Endothelial cell of umbilical vein (primary cell): ENCODE data around the gene ITGA2. TPM values are rescaled to one million over a fixed set of nuclear protein-coding genes. Genes with fewer than 3 reads are reported as not detected.

Source experiments
- BruUV-seq: library from RNA; stranded (reverse); fragments of 400-500 nt; replicated peaks from 2 replicates; lab custom pipeline; 2021; lab: Mats Ljungman, UMichigan
- CTCF ChIA-PET: fragments of 300-600, 350-600 bp; sonication (Branson Sonifier 250); formaldehyde crosslinking; loops from one replicate; lab custom pipeline; 2021; ENCODE audit warnings: antibody characterized with exemption, inconsistent platforms; lab: Charles Lee
- POLR2A ChIA-PET: fragments of 300-600, 350-600 bp; sonication (Branson Sonifier 250); formaldehyde crosslinking; loops from one replicate; lab custom pipeline; 2021; ENCODE audit warnings: antibody characterized with exemption, inconsistent platforms; lab: Charles Lee
- DNase-seq: peaks from one replicate; pipeline ENCODE4 v3.0.0-alpha.2; 2011; ENCODE audit warnings: low read depth, low spot score
- FAIRE-seq: peaks from 2 replicates; lab custom pipeline; 2011; peaks lifted over from hg19 to GRCh38; lab: Jason Lieb, UNC
- H2AFZ ChIP-seq: 2 replicates; pipeline ENCODE4 v1.6.0; 2012; ENCODE audit warnings: low read depth, low read length, control low read depth, inconsistent platforms
- H3K27ac ChIP-seq: 2 replicates; pipeline ENCODE4 v1.5.1; 2011; ENCODE audit warnings: low read depth, mild to moderate bottlenecking, control low read depth, low read length, moderate library complexity; ENCODE audit not compliant: insufficient read depth
- H3K27me3 ChIP-seq, 2 experiments: 2 replicates each; pipeline versions ENCODE4 v1.6.0 to v1.6.1; 2011; ENCODE audit warnings: low read length in 2 of 2, mixed read lengths in 1 of 2; ENCODE audit not compliant: control insufficient read depth in 2 of 2, insufficient read depth in 2 of 2
- H3K36me3 ChIP-seq, 2 experiments: 2 replicates in 1 of 2; 3 replicates in 1 of 2; pipeline ENCODE4 v1.5.1; 2011; ENCODE audit warnings: low read length in 2 of 2, mild to moderate bottlenecking in 1 of 2, moderate library complexity in 1 of 2; ENCODE audit not compliant: control insufficient read depth in 2 of 2, insufficient read depth in 2 of 2; ENCODE audit errors: extremely low read depth in 1 of 2
- H3K4me1 ChIP-seq: 3 replicates; pipeline ENCODE4 v1.5.1; 2011; ENCODE audit warnings: mild to moderate bottlenecking, low read length; ENCODE audit not compliant: control insufficient read depth, insufficient read depth; ENCODE audit errors: extremely low read depth
- H3K4me2 ChIP-seq: 2 replicates; pipeline ENCODE4 v1.6.1; 2011; ENCODE audit warnings: low read length, control low read depth, mixed read lengths; ENCODE audit not compliant: insufficient read depth
- H3K4me3 ChIP-seq, 3 experiments: fragments of 200-600 bp in 1 of 3; sonication (generic), shearing (Covaris generic) in 1 of 3; replicated peaks in 1 of 3; 2 replicates each; pipeline ENCODE4 v1.5.1; 2011 to 2016; ENCODE audit warnings: control low read depth in 3 of 3, low read length in 3 of 3, mild to moderate bottlenecking in 2 of 3, inconsistent platforms in 1 of 3, low read depth in 1 of 3, moderate library complexity in 1 of 3; ENCODE audit not compliant: insufficient read depth in 1 of 3
- H3K79me2 ChIP-seq: 2 replicates; pipeline ENCODE4 v1.6.0; 2012; ENCODE audit warnings: low read length, inconsistent platforms; ENCODE audit not compliant: control insufficient read depth, insufficient read depth
- H3K9ac ChIP-seq: replicated peaks from 2 replicates; pipeline ENCODE3; 2011; ENCODE audit warnings: low read length, control low read depth; ENCODE audit not compliant: insufficient read depth; ENCODE audit errors: extremely low read depth
- H3K9me1 ChIP-seq: replicated peaks from 3 replicates; pipeline ENCODE4 v1.6.0; 2011; ENCODE audit warnings: mild to moderate bottlenecking, low read length; ENCODE audit not compliant: control insufficient read depth, insufficient read depth; ENCODE audit errors: extremely low read depth
- H3K9me3 ChIP-seq: replicated peaks from 2 replicates; pipeline ENCODE4 v1.5.1; 2012; ENCODE audit warnings: low read length, inconsistent platforms; ENCODE audit not compliant: control insufficient read depth, insufficient read depth
- H4K20me1 ChIP-seq: replicated peaks from 2 replicates; pipeline ENCODE3; 2011; ENCODE audit warnings: mild to moderate bottlenecking, low read length; ENCODE audit not compliant: control insufficient read depth, insufficient read depth; ENCODE audit errors: extremely low read depth
- EZH2 ChIP-seq: IDR thresholded peaks from 2 replicates; pipeline ENCODE4 v1.6.1; 2012; ENCODE audit warnings: borderline replicate concordance, low read depth, mild to moderate bottlenecking, moderate library complexity, low read length, inconsistent platforms; ENCODE audit not compliant: severe bottlenecking
- GATA2 ChIP-seq: IDR thresholded peaks from 2 replicates; pipeline ENCODE4 v1.7.0; 2011; ENCODE audit warnings: low read depth, mild to moderate bottlenecking, moderate library complexity, mixed read lengths, low read length; ENCODE audit not compliant: insufficient read length, insufficient read depth
- JUN ChIP-seq: IDR thresholded peaks from 2 replicates; pipeline ENCODE4 v1.6.1; 2011; ENCODE audit warnings: borderline replicate concordance, low read depth; ENCODE audit not compliant: insufficient read length, insufficient read depth
- POLR2AphosphoS5 ChIP-seq: IDR thresholded peaks from 2 replicates; pipeline ENCODE4 v1.6.1; 2012; ENCODE audit warnings: low read depth, mild to moderate bottlenecking, control low read depth, low read length, moderate library complexity; ENCODE audit not compliant: insufficient read depth
- dilution Hi-C: fragments of 300-500 bp; cut with MboI; formaldehyde crosslinking; loops from one replicate; pipeline ENCODE4 v1.15.0; 2019; ENCODE audit warnings: low sequenced_read_pairs; ENCODE audit not compliant: extremely low pct_ligation_motif_present
- intact Hi-C: fragments of 100-400 bp; cut with micrococcal nuclease; formaldehyde crosslinking; loops from one replicate; pipeline ENCODE4 v1.10.0; 2022
- polyA plus RNA-seq, 4 experiments: library from polyadenylated mRNA; depleted of rRNA in 3 of 4; stranded (reverse) in 3 of 4; unstranded in 1 of 4; fragments of >200 nt; gene quantifications; 2 replicates each; pipeline versions ENCODE4 v1.2.1 to v1.2.3, GENCODE V29; 2011 to 2012; ENCODE audit warnings: missing spikeins in 1 of 4
- total RNA-seq: library from RNA; stranded (reverse); gene quantifications from 2 replicates; pipeline ENCODE4 v1.2.3, GENCODE V29; 2021
- TF ChIP-seq, protein P1 (sequence below), 2 donors: IDR thresholded peaks; 1 replicate in 1 of 2; 2 replicates in 1 of 2; pipeline ENCODE4 v1.5.1; 2011; ENCODE audit warnings: low read length in 2 of 2, mild to moderate bottlenecking in 2 of 2, moderate library complexity in 2 of 2, control low read depth in 1 of 2, inconsistent platforms in 1 of 2, low read depth in 1 of 2; ENCODE audit not compliant: insufficient read depth in 1 of 2; ENCODE audit errors: extremely low read depth in 1 of 2

The ITGA2 gene
- total and polyA plus RNA-seq, 2 donors (not counting 3 experiments of a cell fraction or from before 2014, with no cell fraction given), result 11.2 to 62.3 TPM

DNA sequence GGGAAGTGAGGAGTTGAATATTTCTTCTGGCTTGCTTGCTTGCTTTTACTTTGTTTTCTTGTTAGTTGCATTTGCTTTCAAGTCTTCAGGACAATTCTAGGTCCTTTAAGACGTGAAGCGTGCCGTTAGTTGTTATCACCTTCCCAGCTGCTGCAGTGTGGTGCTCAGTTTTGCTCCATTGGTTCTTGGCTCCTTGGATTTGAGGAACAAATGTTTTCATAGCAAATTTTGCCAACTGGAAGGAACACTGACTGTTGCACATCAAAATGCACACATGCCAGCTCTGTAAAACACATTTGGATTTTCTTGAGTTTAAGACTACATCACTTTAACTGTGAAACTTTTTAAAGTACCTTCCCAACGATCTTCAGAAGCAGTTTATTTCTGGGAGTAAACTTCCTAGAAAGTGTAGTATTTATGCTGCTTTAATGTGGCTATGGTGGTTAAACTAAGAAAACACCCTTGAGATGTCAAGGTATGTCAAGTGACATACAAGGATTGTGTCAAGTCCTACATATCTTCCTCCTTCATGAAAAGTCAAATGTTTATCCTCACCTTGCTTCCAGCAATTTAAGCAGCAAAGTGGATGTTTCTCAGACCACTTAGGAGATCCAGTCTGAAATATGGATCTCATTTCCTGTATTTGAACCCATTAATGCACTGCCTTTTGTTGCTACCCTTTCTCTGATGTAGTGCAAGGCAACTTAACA lies 95.5 kb downstream of the ITGA2 start:
- Histone ChIP-seq H3K4me3 (no peak overlapping the region), H3K79me2 (no peaks in the 10 kb centered on the region), H3K4me2 (no peak overlapping the region), H4K20me1 (no peaks in the 10 kb centered on the region), H3K9ac (no peak overlapping the region), H2AFZ (no peak overlapping the region), H3K9me3 (no peaks in the 10 kb centered on the region), H3K27me3 (no peaks in the 10 kb centered on the region), H3K9me1 (no peaks in the 10 kb centered on the region), H3K36me3 (peaks cover 12 to 31% of the 10 kb centered on the region in 2 experiments), H3K4me1 (no peaks in the 10 kb centered on the region), H3K27ac (no peak overlapping the region)
- dilution Hi-C loops, result no loop called here
- intact Hi-C loops, result no loop called here
- FAIRE-seq, result no peak
- CTCF ChIA-PET, result interaction anchor here (1.2 to 1.6 kb wide), 2 partner anchors 9 to 136 kb away, joined by 3 to 6 read pairs; no protein-coding TSS in a partner anchor
- no peak for TF ChIP-seq GATA2
- no peak for TF ChIP-seq EZH2
- TF ChIP-seq, protein P1, sequence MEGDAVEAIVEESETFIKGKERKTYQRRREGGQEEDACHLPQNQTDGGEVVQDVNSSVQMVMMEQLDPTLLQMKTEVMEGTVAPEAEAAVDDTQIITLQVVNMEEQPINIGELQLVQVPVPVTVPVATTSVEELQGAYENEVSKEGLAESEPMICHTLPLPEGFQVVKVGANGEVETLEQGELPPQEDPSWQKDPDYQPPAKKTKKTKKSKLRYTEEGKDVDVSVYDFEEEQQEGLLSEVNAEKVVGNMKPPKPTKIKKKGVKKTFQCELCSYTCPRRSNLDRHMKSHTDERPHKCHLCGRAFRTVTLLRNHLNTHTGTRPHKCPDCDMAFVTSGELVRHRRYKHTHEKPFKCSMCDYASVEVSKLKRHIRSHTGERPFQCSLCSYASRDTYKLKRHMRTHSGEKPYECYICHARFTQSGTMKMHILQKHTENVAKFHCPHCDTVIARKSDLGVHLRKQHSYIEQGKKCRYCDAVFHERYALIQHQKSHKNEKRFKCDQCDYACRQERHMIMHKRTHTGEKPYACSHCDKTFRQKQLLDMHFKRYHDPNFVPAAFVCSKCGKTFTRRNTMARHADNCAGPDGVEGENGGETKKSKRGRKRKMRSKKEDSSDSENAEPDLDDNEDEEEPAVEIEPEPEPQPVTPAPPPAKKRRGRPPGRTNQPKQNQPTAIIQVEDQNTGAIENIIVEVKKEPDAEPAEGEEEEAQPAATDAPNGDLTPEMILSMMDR (IDR thresholded peaks at IDR 0.05; ENCODE audit: extremely low read depth in 1 of 2, insufficient read depth in 1 of 2, low read depth in 1 of 2, low read length in 2 of 2), result no peak
- no peak for TF ChIP-seq JUN
- no peak for TF ChIP-seq POLR2AphosphoS5
- POLR2A ChIA-PET, result no interaction called here
- no peak for DNase-seq
- BruUV-seq, result no TSS peak
